ENCODE measurements around the gene NR1I2. TPM values are rescaled to one million over a fixed set of nuclear protein-coding genes. Genes with fewer than 3 reads are reported as not detected.

Gene NR1I2
- total RNA-seq, 4 donors from 2014 or later = not detected

GRCh38 chr3:119831941-119832371 lies 50.1 kb downstream of the NR1I2 start:
- intact Hi-C loops (cut with DNase I; ENCODE audit: low total_unique reads) = no loop called here
- no peak for TF ChIP-seq POLR2A (IDR thresholded peaks at IDR 0.05)
- no peak for TF ChIP-seq CTCF (IDR thresholded peaks at IDR 0.05)
- WGBS, 2 donors = 47 to 70% methylated on average over 1 of the region's 1 CpG
- H3K4me3 ChIP-seq (ENCODE audit: low read depth, poor library complexity, severe bottlenecking) = no peak overlapping the region
- no peak for DNase-seq (ENCODE audit: low spot score in 2 of 2)

DNA sequence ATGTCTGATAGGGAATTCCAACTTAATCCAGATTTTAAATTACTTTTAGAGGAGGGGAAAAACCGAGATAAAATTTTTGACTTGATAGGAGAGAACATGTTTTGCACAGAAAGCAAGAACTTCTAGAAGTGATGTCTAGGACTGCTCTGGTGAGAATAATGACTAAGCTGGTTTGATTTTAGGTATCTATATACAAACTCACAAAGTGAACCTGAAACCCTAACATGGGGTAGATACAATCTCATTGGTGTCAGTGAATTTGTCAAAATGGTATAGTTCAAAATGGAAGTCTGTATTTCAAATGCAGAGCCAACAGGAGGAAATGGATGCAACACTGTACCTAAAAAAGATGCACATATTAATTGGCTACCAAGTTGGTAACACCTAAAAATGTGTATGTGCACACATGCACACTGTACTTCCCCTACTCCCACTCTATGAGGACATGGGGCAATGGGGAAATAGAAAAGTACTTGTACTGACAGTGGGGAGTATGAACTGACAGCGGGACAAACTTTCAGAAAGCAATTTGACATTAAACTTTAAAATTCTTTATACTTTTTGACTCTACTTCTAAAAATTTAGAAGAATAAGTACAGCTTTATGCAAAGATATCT lies 53.0 kb downstream of the NR1I2 start:
- 92 to 93% methylated on average over 2 of the region's 2 CpGs for WGBS, 2 donors
- no peak for DNase-seq (ENCODE audit: low spot score in 2 of 2)
- TF ChIP-seq POLR2A (IDR thresholded peaks at IDR 0.05) = no peak
- no peak overlapping the region for H3K4me3 ChIP-seq (ENCODE audit: low read depth, poor library complexity, severe bottlenecking)
- intact Hi-C loops (cut with DNase I; ENCODE audit: low total_unique reads) = no loop called here

GRCh38 chr3:119835556-119835955 lies 53.7 kb downstream of the NR1I2 start:
- TF ChIP-seq CTCF (IDR thresholded peaks at IDR 0.05) (no peak), POLR2A (IDR thresholded peaks at IDR 0.05) (no peak)
- intact Hi-C loops (cut with DNase I; ENCODE audit: low total_unique reads) = no loop called here
- H3K4me3 ChIP-seq (ENCODE audit: low read depth, poor library complexity, severe bottlenecking) = no peak overlapping the region
- DNase-seq (ENCODE audit: low spot score in 2 of 2) = no peak

- no peak overlapping the region for H3K4me3 ChIP-seq (ENCODE audit: low read depth, poor library complexity, severe bottlenecking)
- intact Hi-C loops (cut with DNase I; ENCODE audit: low total_unique reads) = no loop called here
- WGBS, 2 donors = 44 to 63% methylated on average over 2 of the region's 2 CpGs
- no peak for DNase-seq (ENCODE audit: low spot score in 2 of 2)
- no peak for TF ChIP-seq POLR2A (IDR thresholded peaks at IDR 0.05)
- no peak for TF ChIP-seq CTCF (IDR thresholded peaks at IDR 0.05)
These were observed 60.0 kb downstream of the NR1I2 start for GRCh38 chr3:119841808-119842471.

- intact Hi-C loops (cut with DNase I; ENCODE audit: low total_unique reads) = no loop called here
- 94 to 96% methylated on average over 2 of the region's 2 CpGs for WGBS, 2 donors
- TF ChIP-seq CTCF (IDR thresholded peaks at IDR 0.05) (no peak), POLR2A (IDR thresholded peaks at IDR 0.05) (no peak)
- no peak overlapping the region for H3K4me3 ChIP-seq (ENCODE audit: low read depth, poor library complexity, severe bottlenecking)
- no peak for DNase-seq (ENCODE audit: low spot score in 2 of 2)
These were observed 67.2 kb downstream of the NR1I2 start for GRCh38 chr3:119849126-119849525.

DNA sequence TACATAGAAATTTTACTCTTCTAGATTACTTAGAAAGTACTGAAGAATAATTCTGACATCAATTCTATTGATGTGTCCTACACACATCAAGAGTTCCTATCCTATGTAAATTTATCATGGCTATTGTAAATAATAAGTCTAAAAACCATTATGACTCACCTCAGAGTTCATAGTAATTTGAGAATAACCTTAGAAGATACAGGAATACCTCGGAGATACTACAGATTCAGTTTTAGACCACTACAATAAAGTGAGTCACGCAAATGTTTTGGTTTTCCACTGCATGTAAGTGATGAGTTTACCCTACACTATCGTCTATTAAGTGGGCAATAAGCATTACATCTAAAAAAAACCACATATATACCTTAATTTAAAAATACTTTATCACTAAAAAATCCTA lies 74.8 kb downstream of the NR1I2 start:
- intact Hi-C loops (cut with DNase I; ENCODE audit: low total_unique reads) = no loop called here
- H3K4me3 ChIP-seq (ENCODE audit: low read depth, poor library complexity, severe bottlenecking) = no peak overlapping the region
- DNase-seq (ENCODE audit: low spot score in 2 of 2) = no peak
- WGBS, 2 donors = 97 to 99% methylated on average over 3 of the region's 3 CpGs
- TF ChIP-seq POLR2A (IDR thresholded peaks at IDR 0.05) = no peak
- no peak for TF ChIP-seq CTCF (IDR thresholded peaks at IDR 0.05)

Measured in lower leg skin (tissue), 4 donors.